Activated CD8-positive, alpha-beta memory T cell treated with anti-CD3 and anti-CD28 coated beads, Interleukin-2, amount 50 U/mL, for 24 hours (primary cell): ENCODE measurements around the gene KIAA0319L.
"Not testable (repeated sequence)": the region's sequence is repeated elsewhere in the genome, so short reads cannot be mapped to it uniquely, and the experiment has no call there.

Experiments
- DNase-seq: peaks from one replicate; pipeline ENCODE4 v3.0.0-alpha.2; 2020; ENCODE audit errors: extremely low read depth

KIAA0319L gene

DNA sequence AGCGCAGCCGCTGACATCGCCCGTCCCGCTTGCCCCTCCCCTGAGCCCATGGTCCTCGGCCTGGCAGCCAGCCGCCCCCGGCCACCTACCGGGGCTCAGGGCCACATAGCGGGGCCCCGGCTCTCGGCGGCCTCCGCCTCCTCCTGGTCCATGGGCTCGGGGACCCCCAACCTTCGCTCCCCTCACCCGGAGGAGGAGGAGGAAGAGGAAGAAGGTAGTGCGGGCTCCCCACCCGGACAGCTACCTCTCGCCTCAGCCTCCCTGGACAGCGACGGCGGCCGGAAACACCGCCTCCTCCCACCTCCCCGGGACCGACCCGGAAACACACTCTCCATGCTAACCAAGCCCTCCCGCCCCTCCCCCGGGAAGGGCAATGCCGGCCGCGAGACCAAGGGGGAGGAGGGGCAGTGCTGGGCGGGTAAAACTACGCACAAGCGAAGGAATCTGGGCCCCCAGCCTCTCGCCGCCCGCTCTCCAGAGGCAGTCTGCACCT, at the start of gene KIAA0319L:
TSS of gene KIAA0319L (minus strand) at position 286 of the 493 bp plus-strand sequence. CDS start 2,912 bp downstream, outside the sequence.
- no peak for DNase-seq

GRCh38 chr1:35605867-35606182, 48.6 kb upstream of the KIAA0319L start:
- DNase-seq = no peak

DNA sequence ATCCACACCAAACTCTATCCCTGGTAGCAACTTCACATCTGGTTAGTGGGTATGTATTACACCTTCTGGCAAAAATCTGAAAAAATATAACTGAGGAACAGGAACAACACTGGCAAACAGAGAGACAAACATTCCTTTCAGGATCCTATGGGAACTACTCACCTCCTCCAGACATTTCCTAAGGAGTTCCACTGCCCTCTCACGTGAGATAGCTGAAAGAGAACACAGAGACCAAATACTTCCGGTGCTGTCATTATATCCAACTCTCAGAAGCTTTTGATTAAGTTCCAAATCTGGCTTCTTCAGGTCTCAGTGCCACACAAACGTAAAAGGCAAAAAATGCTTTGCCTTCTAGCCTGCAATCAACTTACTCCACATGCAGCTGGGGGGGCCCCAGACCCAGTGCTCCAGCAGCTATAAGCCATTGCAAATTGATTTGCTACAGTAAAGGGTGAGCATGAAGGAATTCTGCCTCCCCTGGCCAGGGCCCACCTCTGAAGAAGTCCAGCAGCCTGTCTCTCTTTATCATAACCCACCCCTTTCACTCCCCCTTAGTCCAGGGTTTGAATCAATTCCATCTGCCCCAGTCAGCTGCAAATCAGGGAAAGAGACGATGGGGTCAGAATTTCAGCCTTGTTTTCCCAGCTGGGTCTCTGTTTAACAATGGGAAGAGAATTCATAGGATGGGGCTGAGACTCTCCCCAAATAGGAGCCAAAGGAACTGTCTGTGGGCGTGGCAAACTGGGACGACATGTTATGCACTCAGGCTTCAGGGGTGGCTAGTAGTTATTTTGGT, 48.1 kb upstream of the KIAA0319L start:
- DNase-seq = no peak

DNA sequence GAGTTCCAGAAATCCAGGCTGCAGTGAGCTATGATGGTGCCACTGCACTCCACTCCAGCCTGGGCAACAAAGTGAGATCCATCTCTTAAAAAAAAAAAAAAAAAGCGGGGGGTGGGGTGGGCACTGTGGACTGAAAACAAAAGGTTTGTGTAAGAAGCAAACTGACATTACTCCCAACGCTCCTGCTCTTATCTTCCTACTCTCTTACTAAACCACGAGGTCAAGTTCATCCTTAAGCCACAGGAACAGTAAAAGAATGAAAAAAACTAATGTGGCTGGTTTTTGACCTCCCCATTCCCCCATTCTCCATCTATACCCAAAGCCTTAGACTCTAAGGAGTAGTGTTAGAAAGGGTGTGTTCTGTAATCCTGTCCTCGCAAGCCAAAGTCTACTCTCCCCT, 46.7 kb upstream of the KIAA0319L start:
- DNase-seq = no peak

DNA sequence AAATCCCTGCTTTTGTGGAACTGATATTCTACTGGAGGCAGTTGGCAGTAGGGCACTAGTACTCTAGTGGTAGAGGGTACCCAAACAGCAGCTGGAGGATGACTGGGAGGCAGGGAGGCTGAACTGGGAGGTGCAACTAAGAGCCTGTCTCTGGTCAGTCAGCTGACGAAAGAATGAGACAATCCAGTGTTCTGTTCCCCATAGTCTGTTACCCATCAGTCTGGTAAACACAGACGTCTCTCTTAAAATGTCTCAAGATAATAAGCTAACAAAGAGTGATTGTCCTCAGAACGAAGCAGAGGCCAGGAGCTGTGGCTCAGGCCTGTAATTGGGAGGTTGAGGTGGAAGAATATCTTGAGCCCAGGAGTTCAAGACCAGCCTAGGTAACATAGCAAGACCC, 46.3 kb upstream of the KIAA0319L start:
- DNase-seq = no peak

GRCh38 chr1:35600593-35600992, 43.4 kb upstream of the KIAA0319L start:
- no peak for DNase-seq

GRCh38 chr1:35599411-35599810, 42.2 kb upstream of the KIAA0319L start:
- DNase-seq = no peak

GRCh38 chr1:35598895-35599294, 41.7 kb upstream of the KIAA0319L start:
- DNase-seq = no peak

DNA sequence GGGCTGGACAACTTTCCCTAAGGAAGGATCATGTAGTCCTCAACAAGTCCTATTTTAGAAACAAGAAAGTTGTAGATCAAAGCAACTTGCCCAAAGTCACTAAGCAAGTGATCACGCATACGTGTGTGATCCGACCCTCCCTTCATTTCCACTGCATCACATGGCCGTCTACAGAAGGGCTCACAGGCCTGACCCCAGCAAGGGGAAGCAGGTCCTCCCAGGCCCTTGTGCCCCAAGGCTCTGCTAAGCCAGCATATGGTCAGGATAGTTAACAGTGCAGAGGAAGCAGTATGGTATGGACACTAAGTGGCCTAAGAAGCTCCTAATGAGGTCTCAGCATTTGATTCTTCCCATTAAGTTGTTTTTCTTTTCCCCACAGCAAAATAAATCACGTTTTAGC, 40.7 kb upstream of the KIAA0319L start:
- no peak for DNase-seq

DNA sequence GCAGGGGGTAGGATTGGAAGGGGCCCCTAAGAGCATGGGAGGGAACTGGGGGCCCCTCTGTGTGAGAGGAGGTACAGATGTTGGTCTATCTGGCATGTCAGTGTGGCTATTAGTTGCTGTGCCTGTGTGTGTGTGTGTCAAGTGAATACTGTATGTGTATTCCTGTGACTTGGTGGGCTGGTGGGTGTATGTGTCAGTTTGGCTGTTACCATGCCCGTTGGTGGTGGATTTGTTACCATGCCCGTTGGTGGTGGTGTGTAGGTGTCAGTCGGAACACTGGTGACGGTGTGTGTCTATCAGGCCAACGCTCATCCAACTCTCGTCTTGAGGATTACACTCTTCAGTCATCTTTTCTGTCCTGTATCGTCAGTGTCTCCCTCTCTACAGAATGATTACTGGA, 38.5 kb upstream of the KIAA0319L start:
- DNase-seq = no peak

GRCh38 chr1:35594005-35594760, 37.0 kb upstream of the KIAA0319L start:
- no peak for DNase-seq

GRCh38 chr1:35592991-35593769, 36.0 kb upstream of the KIAA0319L start:
- DNase-seq = no peak

GRCh38 chr1:35591211-35591610, 34.0 kb upstream of the KIAA0319L start:
- no peak for DNase-seq

DNA sequence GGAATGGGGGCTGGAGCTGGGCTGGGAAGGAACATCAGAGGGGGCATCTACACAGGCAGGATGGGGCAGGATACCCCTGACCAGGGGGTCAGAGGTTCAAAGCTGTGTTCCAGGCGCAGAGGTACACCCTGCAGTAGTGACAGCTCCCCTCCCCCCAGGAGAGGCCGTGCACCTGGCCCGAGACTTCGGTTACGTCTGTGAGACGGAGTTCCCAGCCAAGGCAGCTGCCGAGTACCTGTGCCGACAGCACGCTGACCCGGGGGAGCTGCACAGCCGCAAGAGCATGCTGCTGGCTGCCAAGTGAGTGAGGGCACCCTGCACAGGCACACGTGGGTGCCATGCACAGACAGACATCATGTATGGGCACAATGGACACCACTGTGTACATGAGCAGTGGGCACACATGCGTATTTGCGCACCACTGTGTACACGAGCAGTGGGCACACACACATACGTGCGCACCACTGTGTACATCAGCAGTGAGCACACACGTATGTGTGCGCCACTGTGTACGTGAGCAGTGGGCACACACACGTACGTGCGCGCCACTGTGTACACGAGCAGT, 33.4 kb upstream of the KIAA0319L start:
- DNase-seq = no peak

GRCh38 chr1:35589516-35590427, 32.6 kb upstream of the KIAA0319L start:
- no peak for DNase-seq

GRCh38 chr1:35588197-35588910, 31.2 kb upstream of the KIAA0319L start:
- no peak for DNase-seq

GRCh38 chr1:35587736-35588135, 30.5 kb upstream of the KIAA0319L start:
- DNase-seq = no peak

DNA sequence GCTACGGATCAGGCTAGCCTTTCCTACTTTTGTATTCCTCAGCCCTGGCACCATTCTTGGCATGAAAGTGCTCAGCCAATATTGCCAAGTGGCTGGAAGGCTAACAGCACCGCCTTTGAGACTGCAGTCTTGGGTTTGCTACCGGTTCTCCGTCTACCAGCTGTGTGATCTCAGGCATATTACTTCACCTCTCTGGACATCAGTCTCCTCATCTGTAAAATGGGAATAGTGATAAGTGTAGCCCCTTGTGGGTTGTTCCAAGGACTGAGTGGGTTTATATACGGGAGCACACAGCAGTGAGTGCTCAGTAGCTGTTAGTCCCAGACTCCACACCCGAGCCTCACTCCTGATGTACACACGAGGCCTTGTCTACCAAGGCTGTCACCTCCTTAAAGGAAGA, 29.6 kb upstream of the KIAA0319L start:
- DNase-seq = no peak

DNA sequence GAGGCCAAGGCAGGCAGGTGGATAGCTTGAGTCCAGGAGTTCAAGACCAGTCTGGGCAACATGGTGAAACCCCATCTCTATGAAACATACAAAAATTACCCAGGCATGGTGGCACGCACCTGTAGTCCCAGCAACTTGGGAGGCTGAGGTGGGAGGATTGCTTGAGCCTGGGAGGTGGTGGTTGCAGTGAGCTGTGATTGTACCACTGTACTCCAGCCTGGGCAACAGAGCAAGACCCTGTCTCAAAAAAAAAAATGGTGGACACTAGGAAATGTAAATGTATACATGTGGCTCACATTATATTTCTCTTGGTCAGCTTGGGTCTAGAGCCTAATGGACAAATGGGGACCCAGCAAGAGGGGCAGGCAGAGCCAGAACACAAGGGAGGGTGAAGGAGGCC, 28.6 kb upstream of the KIAA0319L start:
- DNase-seq = not testable (repeated sequence)

- no peak for DNase-seq
Observed at GRCh38 chr1:35585281-35585680, 28.1 kb upstream of the KIAA0319L start.
